ENCODE measurements around the gene RNF225. TPM values are rescaled to one million over a fixed set of nuclear protein-coding genes. Genes with fewer than 3 reads are reported as not detected.
"Not testable (repeated sequence)": the region's sequence is repeated elsewhere in the genome, so short reads cannot be mapped to it uniquely, and the experiment has no call there.

RNF225 gene
- total RNA-seq, 1 experiment from 2014 or later: not detected

DNA sequence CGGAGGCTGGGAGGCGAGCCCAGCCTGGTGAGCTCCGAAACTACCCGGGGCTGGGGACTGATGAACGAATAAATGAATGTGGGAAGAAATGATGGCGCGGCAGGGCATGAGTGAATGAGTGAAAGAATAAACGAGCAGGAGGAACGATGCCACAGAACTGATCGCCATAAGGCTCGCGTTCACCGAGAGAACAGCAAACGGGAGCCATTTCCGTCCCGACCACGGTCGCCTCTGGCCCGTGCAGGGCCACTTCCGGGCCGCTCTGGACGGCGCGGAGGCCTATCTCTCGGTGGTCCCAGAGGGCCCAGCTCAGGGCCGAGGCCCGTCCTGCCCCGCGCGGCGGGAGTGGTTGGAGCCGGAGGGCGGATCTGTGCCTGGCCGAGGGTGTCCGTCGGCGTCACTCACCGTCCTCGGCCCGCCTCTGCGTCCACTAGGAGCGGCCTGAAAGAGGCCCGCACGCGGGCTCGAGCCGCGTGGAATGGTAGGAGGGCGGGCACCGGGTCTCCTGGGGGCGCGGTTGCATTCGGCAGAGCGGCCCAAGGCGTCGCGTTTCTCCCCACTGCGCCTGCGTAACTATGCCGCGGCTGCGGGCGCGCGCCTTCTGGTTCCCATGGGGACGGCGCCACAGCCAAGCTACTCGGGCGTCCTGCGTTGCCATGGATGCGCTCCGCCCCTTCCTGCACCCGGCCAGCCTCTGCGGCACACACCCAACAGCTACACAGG is 33.0 kb upstream of the RNF225 start, which contains the start of gene ZNF497:
ZNF497 (minus strand) TSS at position 480 of the 723 bp plus-strand sequence. CDS start 5,116 bp downstream, outside the sequence.
- peak; percentile 96 for DNase-seq (ENCODE audit: low spot score)

GRCh38 chr19:58364146-58364545 is 31.3 kb upstream of the RNF225 start:
- DNase-seq (ENCODE audit: low spot score): no peak

DNA sequence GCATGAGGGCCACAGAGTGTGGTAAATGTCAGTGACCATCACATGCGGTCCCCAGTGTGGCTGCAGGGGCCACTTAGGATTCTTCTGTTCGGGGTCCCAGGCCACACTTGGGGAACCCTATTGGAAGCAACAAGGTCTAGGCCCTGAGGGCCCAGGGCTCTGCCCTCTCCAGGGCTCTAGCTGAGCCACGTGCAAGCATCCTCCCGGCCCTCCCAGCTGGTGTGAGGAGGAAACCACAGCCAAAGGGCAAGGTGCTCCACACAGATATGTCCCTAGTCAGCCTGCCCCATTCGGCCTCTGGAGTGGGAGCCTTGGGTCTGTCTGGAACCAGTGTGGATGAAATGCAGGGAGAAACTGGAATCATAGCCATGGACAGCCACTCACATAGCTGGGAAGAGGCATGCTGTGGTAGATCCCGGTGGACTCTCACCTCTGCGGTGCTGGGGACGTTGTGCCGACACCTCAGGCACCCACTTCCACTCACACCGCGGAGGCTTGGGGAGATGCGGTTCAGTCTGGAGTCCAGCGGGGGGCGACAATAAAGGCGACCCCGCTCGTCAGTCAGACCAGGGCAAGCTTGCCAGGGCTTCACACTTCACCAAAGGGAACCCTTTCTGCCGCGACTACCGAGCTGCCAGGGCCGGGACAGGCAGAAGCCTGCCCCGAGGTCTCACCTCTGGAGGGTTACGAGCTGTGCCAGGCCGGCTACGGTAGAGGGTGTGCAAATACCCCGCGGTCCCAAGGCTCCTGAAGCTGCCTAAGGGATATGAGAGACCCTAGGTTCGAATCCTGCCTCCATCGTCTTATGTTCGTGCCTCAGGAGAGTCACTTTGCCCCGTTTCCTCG is 28.6 kb upstream of the RNF225 start:
- DNase-seq (ENCODE audit: low spot score): no peak

- no peak for DNase-seq (ENCODE audit: low spot score)
These were observed 27.6 kb upstream of the RNF225 start for GRCh38 chr19:58367698-58368454.

GRCh38 chr19:58368561-58369360 is 26.7 kb upstream of the RNF225 start:
- DNase-seq (ENCODE audit: low spot score): no peak

DNA sequence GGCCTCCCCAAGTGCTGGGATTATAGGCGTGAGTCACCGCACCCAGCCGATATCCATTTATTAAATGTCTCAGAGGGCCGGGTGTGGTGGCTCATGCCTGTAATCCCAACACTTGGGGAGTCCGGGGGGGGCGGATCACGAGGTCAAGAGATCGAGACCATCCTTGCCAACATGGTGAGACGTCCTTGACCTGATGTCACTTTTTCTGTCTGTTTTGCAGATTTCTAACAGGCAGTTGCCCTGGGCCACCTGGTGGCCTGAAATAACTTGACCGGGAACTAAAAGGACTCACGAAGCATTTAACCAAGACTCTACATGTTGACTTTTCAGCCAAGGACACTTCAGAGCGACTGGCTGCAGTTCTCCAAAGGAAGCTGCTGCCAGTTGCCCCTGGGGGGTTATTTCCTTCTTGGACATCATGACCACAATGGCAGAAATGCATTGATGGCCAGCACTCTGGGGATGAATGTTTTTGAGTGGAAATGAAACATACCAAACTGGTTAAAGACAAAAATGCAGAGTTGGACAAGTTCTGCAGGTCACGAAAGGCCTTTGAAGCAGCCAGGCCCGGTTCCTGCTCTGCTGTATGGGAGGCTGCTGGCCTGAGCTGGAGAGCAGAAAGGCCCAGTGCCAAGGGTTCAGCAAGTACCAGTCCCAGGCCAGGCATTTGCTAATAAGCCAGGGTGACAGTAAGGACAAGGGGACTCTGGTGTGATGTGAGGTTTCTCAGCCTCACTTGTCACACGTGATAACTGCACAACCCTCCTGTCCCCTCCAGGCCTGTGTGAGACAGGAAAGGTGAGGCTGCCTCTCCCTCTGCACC is 22.9 kb upstream of the RNF225 start:
- no peak for DNase-seq (ENCODE audit: low spot score)

GRCh38 chr19:58374200-58374599 is 21.3 kb upstream of the RNF225 start:
- no peak for DNase-seq (ENCODE audit: low spot score)

DNA sequence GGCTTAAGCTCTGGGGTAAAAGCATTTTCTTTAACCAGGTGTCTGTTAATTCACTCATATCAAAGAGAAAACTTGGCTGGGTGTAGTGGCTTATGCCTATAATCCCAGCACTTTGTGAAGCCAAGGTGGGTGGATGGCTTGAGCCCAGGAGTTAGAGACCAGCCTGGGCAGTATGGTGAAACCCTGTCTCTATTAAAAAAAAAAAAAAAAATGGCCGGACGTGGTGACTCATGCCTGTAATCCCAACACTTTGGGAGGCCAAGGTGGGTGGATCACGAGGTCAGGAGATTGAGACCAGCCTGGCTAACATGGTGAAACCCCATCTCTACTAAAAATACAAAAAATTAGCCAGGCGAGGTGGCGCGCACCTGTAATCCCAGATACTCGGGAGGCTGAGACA is 18.7 kb upstream of the RNF225 start:
- DNase-seq (ENCODE audit: low spot score): not testable (repeated sequence)

GRCh38 chr19:58379246-58379645 is 16.2 kb upstream of the RNF225 start:
- DNase-seq (ENCODE audit: low spot score): no peak

GRCh38 chr19:58380037-58380661 is 15.3 kb upstream of the RNF225 start:
- no peak for DNase-seq (ENCODE audit: low spot score)

DNA sequence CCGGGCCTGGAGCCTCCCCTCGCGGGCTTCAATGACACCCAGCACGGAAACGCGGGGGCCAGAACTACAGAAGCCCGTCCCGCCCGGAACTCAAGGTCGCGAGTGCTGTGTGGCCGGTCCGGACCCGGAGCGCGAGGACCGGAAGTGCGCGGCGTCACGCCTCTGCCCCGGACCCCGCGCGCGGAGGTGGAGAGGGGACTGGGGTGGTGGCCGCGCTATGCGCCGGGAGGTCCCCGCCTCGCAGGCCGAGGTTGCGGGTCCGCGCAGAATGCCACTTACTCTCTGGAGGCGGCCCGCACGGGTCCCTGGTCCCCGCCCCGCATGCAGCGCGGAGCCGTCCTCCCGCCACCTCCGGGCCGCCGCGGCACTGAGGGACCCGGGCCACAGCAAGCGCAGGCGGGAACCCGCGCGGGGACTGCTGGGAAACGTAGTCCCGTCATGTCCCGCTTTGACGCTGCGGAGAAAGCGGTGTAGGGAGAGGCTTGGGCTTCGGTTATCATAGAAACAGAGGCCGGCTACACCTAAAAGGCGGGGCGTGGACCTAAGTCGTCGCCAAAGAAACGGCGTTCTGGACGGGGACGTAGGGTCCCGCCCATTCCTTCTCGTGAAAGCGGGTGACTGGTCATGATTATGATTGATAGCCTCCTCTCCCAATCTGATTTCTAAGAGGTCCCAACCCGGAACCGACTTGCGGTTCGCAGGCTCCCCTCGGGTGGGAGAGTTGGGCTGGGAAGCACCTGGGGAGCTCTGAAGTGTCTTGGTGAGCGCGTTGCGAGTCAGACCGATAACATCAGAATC is 14.6 kb upstream of the RNF225 start, which contains the start of gene ZNF837:
ZNF837 (minus strand) TSS at position 369 of the 798 bp plus-strand sequence. CDS start 11,698 bp downstream, outside the sequence.
- peak; percentile 100 for DNase-seq (ENCODE audit: low spot score)

GRCh38 chr19:58381460-58382212 is 13.8 kb upstream of the RNF225 start:
- no peak for DNase-seq (ENCODE audit: low spot score)

GRCh38 chr19:58382997-58383603 is 12.4 kb upstream of the RNF225 start:
- DNase-seq (ENCODE audit: low spot score): no peak

GRCh38 chr19:58385313-58385890 is 10.1 kb upstream of the RNF225 start:
- no peak for DNase-seq (ENCODE audit: low spot score)

- no peak for DNase-seq (ENCODE audit: low spot score)
These were observed 9.4 kb upstream of the RNF225 start for GRCh38 chr19:58385891-58386575.

DNA sequence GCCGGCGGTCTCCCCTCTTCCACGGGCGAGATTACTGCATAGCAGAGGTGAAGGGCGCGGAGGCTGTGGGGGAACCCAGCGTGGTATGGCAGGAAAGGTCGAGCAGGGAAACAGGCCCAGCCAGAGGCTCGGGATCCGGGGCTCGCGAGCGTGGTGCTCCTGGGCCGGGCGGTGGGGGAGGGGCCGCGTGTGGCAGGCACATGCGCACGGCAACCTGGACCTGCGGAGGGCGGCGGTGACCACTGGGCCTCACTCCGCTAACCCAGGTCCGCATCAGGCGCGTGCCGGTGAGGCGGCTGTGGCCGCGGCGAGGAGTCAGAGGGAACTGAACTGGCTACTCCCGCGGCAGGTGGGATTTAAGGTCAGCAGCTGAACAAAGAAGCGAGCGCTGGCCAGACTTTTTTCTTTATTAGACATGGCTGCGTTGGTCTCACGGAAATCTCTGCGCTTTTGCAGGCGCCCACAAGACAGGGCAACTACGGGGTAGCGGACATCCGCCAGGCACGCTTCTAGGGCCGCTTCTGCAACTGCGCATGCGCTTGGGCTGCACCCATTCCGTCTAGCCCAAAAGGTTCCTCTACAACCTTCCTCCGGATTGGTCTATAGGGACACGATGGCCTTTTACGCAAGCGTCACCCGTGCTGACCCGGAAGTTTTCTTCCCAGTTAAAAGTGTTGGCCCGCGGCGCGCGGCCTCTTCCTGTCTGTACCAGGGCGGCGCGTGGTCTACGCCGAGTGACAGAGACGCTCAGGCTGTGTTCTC is 8.7 kb upstream of the RNF225 start, which contains the start of gene RPS5:
RPS5 (plus strand) TSS at position 694 of the 762 bp plus-strand sequence. CDS start 869 bp downstream, outside the sequence.
- DNase-seq (ENCODE audit: low spot score): peak; percentile 100

Measured in H4 (cell line).